HG02571 (cell line): ENCODE measurements around the gene SLC6A2.
"Not testable (repeated sequence)": the region's sequence is repeated elsewhere in the genome, so short reads cannot be mapped to it uniquely, and the experiment has no call there.

Source experiments
- ATAC-seq: cut with Tn5 transposase; IDR thresholded peaks from one replicate; pipeline ENCODE4 v1.9.1; 2021; ENCODE audit warnings: mild to moderate bottlenecking, moderate library complexity; ENCODE audit not compliant: unreplicated experiment

SLC6A2 gene

DNA sequence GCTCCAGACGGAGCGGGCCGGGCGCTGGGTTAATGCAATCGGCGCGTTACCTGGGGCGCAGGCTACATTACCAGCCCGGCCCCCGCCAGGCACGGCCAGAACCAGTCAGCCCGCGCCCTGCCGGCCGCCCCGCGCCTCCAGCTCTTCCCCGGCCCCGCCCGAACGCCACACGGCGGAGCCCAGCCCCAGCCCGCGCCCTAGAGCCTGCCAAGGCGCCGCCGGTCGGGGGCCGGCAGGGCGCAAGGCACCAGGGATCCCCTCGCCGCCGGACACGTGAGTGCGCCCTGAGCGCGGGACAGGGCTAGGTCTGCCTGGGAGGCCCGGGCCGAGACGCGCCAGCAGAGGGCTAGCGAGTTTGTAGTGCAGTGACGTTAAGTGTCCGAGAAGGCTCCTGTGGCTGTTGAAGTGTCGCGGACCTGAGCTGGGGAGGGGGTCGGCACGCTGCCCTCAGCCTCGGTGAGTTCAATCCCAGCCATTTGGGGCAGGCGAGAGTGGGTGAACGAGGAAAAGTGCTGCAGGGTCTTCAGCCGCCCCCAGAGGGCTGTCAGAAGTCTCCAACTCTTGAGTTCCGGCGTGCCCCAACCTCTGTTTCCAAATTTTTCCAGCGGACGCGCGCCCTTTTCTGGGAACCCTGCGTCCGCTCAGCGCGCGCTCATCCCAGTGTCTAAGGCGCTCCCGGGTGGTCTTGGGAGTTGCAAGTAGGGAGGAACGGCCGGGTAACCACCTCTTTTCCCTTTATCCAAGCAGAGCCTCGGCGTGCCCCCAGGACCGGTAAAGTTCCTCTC is at the start of gene SLC6A2:
Gene SLC6A2, plus strand, starts transcription at position 92 of the 785 bp plus-strand sequence. CDS start 707 bp downstream, outside the sequence.
- ATAC-seq, result no peak

DNA sequence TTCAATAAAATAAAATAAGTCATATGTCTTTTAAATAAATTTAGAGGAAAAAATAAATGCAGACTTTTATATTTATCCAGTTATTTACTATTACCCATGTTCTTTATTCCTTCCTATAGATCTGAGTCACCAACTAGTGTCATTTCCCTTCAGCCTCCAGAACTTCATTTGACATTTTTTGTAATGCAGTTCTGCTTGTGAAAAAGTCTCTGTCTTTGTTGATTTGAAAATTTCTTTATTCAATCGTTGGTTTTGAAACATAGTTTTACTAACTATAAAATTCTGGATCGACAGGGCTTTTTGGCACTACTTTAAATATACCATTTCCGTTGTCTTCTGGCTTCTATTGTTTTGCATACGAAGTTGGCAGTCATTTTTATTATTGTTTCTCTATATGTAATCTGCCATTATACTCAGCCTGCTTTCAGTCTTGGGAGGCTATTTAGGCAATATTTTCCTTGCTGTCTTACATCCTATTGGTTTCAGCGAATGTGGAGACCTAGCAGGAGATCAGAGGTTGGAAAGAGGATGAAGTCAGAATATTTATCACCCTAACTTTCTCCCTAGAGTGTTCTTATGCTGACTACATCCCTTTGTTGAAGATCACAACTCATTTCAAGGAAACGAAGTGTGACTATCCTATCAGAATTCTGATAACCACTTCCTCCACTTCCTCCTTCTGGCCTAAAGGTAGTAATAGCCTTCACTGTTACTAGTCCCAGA is 42.0 kb upstream of the SLC6A2 start:
- ATAC-seq, result no peak

DNA sequence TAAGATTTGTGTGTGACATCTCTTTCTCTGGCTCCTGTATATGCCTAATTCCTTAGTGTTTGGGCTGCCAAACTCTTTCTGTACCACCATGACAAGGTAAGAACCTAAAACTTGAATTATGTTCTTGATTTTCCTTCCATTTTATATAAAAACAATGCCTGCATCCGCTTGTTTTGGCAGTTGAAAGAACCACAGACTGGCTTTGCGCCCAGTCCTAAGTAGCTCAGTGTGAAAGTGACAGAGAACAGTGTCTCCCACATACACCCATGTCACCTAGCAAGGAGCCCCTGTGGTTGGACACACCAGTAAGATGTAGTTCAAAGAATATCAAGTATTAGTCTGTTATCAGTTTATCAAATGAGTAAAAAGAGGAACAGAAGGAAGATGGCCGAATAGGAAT is 40.7 kb upstream of the SLC6A2 start:
- ATAC-seq, result no peak

DNA sequence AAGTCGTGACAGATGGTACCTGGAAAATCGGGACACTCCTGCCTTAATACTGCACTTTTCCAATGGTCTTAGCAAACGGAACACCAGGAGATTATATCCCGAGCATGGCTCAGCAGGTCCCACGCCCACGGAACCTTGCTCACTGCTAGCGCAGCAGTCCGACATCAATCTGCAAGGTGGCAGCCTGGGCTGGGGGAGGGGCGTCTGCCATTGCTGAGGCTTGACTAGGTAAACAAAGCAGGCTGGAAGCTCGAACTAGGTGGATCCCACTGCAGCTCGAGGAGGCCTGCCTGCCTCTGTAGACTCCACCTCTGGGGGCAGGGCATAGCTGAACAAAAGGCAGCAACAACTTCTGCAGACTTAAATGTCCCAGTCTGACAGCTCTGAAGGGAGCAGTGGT is 40.1 kb upstream of the SLC6A2 start:
- not testable (repeated sequence) for ATAC-seq

DNA sequence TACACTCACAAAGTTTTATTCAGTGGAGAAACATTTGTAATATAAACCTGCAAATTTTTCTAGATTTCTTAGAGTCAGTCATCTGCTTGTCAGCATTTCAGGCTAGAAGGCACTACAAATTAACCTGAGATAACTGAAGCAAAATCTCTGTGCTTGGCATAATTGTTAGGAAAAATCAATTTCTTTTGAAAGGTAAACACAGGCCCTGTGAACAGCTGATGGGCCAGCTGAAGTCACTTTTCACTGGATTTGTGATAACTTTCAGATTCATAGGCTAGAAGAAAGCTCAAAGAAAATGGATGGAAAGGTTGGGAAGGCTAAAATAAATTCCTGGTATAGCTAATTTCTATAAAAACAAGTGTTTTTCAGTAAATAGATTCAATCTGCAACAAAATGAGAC is 34.0 kb upstream of the SLC6A2 start:
- no peak for ATAC-seq

DNA sequence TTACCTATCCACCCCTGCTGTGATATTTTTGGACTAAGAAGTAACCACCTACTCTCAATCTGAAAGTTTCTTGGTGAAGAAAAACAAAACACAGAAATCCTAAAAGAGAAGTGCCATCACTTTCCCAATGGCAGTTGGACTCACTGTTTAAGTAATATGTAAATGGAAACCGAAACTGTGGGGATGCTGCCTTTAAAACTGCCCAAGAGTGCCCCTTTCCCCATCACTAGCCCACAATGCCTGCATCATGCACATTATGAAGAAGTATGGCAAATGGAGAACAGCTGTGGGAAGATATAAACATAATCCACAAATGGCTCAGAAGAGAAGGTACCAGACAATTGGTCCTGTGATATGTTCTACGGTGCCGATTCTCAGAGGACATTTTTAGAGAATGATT is 33.5 kb upstream of the SLC6A2 start:
- no peak for ATAC-seq

DNA sequence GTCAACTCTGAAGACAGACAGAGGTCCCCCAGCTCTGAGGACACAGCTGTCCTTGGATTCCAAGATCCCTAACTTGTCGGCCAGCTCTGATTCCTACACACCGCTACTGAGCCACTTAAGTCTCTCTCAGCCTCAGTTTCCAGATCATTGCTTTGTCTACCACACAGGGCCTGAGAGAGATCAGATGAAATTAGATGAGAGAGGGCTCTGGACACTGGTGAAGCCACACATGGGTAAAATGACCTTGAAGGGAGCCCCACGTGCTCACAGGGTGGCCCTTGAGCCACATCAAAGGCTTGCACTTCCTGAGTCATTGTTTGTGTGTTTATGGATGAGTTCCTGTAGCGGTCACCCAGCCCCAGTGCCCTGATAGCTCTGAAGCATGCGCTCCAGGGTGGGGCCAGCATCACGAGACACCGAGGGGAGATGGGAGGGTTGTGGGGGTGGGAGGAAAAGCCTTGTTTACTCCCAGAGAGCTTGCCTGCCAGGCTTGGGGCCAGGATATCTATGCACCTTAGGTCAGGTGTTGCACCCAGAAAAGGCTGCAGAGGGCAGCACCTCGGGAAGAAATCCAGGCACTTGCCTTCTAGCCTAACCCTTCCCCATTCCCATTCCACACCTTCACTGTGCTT is 32.7 kb upstream of the SLC6A2 start:
- ATAC-seq, result no peak

DNA sequence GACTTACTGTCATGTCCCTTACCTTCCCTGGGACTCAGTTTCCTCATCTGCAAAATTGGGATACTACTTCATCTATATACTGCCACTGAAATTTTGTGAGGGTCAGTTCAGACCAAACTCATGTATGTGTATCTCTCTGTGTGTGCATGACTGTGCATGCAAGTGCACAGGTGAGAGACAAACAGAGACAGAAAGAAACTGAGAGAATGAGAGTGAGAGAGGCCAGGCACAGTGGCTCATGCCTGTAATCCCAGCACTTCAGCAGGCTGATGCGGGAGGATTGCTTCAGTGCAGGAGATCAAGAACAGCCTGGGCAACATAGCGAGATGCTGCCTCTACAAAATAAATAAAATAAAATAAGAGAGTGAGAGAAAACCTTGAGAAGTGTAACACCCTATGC is 32.1 kb upstream of the SLC6A2 start:
- no peak for ATAC-seq

DNA sequence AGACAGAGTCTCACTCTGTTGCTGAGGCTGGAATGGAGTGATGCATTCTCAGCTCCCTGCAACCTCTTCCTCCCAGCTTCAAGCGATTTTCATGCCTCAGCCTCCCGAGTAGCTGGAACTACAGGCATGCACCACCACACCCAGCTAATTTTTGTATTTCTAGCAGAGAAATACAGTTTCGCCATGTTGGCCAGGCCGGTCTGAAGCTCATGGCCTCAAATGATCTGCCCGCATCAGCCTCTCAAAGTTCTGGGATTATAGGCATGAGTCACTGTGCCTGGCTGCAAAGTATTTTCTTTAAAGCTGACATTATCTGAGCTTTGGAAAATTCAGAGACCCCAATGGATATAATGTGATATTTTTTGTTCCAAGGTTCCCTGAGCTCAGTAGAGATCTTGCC is 31.1 kb upstream of the SLC6A2 start:
- no peak for ATAC-seq

DNA sequence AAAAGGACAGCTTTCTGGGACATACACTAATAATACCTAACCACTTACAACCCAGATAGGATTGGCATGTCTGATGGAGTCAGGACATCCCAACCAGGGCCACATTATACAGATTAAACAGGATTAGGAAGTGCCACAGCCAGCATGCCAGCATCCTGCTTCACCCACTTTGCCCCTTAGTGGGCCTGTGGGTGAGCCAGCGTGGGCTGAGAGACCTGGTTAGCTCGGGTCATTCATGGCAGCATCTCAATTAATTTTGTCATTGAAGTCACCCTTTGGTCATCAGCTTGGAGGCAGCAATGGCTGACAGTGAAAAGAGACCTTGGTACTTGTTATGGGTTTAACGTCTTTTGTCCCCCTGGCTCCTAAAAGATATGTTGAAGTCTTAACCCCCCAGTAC is 29.9 kb upstream of the SLC6A2 start:
- no peak for ATAC-seq

DNA sequence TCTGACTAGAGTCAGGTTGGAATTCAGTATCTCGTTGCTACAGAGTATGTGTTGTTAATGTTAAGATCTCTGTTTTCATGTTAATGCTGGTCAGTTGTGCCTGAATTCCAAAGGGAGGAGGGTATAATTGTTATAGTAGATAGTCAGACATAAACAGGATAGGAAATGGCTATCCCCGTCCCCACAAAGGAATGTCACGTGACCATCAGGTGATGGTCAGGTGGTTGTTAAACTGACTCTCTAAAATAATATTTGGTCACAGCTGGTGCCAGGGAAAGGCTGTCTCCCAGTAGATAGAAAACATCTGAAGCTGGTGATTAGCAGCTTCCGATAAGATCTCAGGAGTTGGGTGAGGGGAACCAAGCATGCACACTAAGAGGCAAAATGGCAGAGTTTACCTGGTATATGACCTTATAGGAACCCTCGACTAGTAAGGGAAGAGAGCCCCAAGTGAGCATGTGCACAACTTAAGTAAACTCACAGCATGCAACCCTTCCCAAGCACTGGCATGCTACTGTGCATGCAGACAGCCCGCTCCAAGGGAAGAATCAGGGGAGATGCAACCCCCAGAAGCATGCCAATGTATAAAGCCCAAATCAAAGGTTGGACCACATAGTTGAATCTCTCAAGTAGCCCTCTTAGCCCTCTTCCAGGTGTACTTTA is 27.4 kb upstream of the SLC6A2 start:
- no peak for ATAC-seq

DNA sequence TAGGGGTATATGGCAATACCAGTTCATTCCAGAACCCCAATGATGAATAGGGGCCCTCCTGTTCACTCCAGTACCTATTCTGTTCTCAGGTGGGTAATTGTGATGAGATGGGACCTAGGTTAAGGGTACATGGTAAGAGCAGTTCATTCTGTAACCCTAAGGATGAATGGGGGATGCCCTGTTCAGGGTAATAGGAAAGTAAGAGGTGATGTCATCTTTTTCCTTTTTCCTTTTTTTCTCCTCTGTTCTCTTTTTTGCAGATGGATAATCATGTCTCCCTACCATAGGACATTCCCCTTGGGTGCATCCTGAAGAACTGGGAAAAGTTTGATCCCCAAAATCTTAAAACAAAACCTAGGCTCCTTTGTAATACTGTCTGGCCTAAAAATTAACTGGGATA is 25.0 kb upstream of the SLC6A2 start:
- ATAC-seq, result no peak

DNA sequence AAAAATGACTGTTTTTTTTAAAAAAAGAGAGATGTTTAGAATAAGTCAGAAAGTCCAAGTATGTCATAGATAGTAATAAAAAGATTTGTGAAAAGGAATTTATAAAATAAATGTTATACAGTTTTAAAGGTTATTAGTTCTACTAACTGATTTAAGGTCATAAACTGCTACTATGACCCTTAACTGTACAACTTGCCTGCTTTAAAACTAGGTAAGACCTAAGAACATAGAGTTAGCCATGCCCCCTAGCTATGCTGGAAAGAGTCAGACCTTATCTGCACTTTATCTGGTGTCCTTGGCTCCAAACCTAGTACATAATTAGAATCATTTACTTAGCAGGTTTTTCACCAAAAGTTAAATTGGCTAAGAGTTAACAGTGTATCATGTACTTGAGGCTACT is 23.5 kb upstream of the SLC6A2 start:
- ATAC-seq, result no peak

DNA sequence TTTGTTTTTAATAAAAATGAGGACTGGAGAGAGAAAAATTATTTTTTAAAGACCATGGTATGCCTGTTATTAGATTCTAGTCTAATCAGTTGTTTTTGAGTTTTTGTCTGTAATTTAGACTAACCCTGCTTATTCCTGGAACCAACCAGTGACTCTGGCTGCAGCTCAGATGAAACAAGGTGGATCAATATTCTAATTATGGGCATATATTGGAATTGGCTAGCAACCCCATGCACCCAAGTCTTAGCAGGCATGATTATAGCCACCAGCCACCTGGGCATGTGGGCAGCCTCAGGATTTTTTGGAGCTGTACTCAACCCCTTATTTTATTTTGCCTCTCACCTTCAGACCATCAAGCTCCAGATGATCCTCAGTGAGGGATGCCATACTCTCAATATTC is 21.6 kb upstream of the SLC6A2 start:
- ATAC-seq, result no peak

DNA sequence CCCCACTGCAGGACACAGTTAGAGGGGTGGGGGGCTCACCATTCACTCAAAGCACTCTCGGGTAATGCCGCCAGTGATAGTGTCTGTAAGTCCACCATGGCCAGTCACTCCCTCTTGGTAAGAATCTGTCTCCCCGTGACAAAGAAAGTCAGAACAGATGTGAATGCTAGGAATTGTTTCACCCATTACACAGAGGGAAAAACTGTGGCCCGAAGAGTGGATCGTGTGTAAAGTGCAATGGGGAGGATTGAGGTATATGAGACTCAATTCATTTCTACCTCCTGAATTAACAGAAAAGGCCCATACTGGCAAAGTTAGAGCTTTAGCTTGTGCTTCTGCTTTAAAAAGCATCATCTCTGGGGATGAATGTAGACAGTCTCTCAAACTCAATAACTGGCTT is 17.5 kb upstream of the SLC6A2 start:
- no peak for ATAC-seq

DNA sequence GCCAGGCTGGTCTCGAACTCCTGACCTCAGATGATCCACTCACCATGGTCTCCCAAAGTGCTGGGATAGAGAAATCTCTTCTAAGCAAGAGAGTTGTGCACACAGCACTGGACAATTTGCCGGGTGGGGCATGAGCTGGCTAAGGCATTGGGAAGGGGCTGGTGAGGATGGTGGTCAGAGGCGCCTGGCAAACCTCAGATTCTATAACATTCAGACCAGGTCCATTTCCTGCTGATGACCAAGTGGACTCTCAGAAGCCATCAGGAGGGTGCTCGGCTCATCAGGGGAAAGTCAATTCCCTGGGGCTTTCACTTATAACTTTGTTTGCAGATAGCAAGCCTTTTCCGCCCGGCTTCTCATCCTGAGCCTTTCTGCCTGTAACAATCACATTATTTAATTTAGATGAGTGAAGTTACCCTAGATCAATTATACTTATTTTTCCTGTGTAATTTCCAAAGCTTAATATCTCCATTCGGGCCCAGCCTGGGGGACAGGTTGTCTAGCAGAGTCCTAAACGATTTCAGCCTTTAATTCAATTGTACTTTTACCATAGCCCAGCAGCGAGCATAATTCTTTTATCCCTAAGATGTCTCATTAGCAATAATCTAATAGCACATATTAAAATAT is 15.0 kb upstream of the SLC6A2 start:
- ATAC-seq, result no peak

DNA sequence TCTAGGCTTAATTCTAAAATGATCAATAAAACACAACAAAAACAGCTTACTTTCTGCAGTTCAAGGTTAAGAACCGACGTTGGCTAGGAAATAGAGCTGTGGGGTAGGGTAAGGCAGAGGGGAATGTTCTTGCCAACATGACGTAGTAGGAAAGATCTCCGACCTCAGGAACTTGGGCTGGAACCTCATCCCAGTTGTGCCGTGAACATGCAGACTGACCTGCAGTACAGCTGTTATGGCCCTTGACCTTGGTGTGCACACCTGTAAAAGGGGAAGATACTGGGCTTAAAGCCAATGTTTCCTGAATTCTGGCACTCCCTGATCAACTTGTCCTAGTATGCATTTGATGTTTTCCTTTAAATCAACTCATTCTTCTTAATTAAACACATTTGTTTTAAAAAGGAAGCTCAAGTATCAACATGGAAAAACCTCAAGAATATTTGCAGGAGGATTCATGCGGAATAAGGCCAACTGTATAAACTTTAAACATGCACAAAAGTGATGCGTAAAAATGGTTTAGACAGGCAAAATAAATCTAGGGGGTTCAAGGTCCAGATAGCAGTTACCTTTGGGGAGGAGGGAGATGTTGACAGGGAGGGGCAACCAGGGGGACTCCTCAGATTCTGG is 14.2 kb upstream of the SLC6A2 start:
- no peak for ATAC-seq

DNA sequence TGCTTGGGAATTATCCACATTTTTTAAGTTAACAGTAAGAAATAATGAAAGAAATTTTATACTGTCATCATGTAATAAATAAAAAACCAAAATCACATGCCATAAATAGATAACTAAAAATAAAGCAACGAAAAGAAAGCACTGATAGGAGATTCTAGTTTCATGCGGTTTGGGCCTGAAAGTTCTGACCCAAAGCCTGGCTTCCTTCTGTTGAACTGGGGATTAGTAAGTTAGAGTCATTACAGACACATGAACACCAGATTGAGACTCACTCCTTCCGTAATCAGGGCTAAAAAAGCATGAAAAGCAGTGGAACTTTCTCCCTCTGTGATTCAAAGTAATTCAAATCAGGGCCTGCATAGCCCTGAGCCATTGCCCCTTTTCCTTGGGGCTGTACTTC is 13.2 kb upstream of the SLC6A2 start:
- no peak for ATAC-seq

DNA sequence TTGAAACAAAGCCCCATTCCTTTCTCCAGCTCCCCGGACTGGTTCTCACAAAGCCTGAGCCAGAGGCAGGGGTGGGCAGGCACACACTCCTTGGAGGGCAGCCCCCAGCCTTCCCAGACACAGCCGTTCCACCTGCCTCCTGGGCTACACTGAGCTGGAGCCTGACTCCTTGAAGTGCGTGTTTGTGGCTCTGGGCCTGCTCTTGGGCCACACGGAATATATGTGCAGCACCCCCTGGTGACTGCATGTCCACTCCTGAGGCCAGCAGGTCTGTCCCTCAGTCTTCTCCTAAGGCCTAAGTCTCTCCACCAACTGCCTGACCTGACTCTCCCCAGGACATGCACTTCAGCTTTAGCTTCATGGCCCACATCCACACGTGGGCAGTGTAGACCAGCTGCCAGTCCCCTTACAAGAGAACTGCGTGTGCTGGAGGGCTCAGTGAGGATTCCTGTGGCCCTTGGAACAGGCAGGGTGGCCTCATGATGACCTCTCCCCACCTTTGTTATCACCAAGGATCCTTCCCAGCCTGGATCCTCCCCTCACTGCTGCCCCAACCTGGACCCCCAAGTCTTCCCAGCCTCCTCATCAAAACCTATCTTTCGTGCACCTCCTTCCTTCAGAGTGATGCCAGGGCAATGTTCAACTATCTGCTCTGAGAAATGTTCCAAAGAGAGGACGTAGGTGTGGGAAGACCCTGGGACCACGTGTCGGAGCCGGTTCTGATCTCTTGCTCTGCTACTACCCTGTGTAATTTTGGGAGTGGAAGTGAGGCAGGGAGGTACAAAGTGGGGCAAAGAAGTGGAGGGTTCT is 12.4 kb upstream of the SLC6A2 start:
- ATAC-seq, result no peak

DNA sequence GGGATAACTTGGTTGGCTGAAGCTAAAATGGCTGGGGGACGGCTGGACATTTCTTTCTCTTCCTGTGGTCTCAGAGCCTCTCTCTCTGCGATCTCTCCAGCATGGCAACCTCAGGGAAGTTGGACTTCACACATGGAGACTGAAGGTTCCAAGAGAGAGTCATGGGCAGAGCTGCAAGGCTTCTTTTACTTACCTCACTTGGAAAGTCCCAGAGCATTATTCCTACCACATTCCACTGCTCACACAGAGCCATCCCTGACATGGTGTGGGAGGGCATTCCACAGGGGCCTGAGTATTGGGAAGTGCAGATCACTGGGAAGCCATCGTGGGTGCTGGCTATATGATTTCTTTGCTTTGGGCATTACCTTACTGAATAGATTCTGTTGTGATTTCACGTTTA is 9.8 kb upstream of the SLC6A2 start:
- ATAC-seq, result no peak
